SJSA1 (cell line): ENCODE data around the gene C1orf21. TPM values are rescaled to one million over a fixed set of nuclear protein-coding genes. Genes with fewer than 3 reads are reported as not detected.

Source experiments
- DNase-seq, 2 experiments: peaks; one replicate each; pipeline ENCODE4 v3.0.0-alpha.2; 2015 to 2020; ENCODE audit warnings: low spot score in 2 of 2, low read depth in 1 of 2
- H3K27ac ChIP-seq: fragments of 250-450 bp; sonication (Bioruptor Pico); 2 replicates; pipeline ENCODE4 v1.5.1; 2020; ENCODE audit warnings: mild to moderate bottlenecking, moderate library complexity
- H3K27me3 ChIP-seq: fragments of 250-450 bp; sonication (Bioruptor Pico); replicated peaks from 2 replicates; pipeline ENCODE4 v1.5.1; 2020; ENCODE audit warnings: mild to moderate bottlenecking, moderate library complexity
- H3K36me3 ChIP-seq: fragments of 250-450 bp; sonication (Bioruptor Pico); 2 replicates; pipeline ENCODE4 v1.5.1; 2020; ENCODE audit warnings: mild to moderate bottlenecking
- H3K4me1 ChIP-seq: fragments of 250-450 bp; sonication (Bioruptor Pico); replicated peaks from 2 replicates; pipeline ENCODE4 v1.6.1; 2021; ENCODE audit warnings: mild to moderate bottlenecking
- H3K4me3 ChIP-seq: fragments of 250-450 bp; sonication (Bioruptor Pico); 2 replicates; pipeline ENCODE4 v1.5.1; 2020; ENCODE audit warnings: mild to moderate bottlenecking
- H3K9me3 ChIP-seq: fragments of 250-450 bp; sonication (Bioruptor Pico); replicated peaks from 2 replicates; pipeline ENCODE4 v1.5.1; 2020; ENCODE audit warnings: mild to moderate bottlenecking
- total RNA-seq: library from RNA; depleted of rRNA; stranded (reverse); fragments of >200 nt; shearing (Covaris generic); gene quantifications from 2 replicates; pipeline ENCODE4 v1.2.3, GENCODE V29; 2014

Gene C1orf21
- total RNA-seq, 1 experiment from 2014 or later = 13.3 TPM

GRCh38 chr1:184568148-184568547, 181.3 kb downstream of the C1orf21 start:
- Histone ChIP-seq H3K9me3 (no peaks in the 10 kb centered on the region), H3K4me3 (no peak overlapping the region), H3K27me3 (no peaks in the 10 kb centered on the region), H3K4me1 (peaks cover 7% of the 10 kb centered on the region; the same call in 1 of the 2 replicates), H3K36me3 (no peaks in the 10 kb centered on the region), H3K27ac (no peak overlapping the region)
- no peak for DNase-seq

- H3K4me3 ChIP-seq = no peak overlapping the region
- H3K36me3 ChIP-seq = no peaks in the 10 kb centered on the region
These were observed 182.3 kb downstream of the C1orf21 start for GRCh38 chr1:184569106-184569505.

GRCh38 chr1:184574588-184574987, 187.8 kb downstream of the C1orf21 start:
- H3K4me3 ChIP-seq = no peak overlapping the region
- no peaks in the 10 kb centered on the region for H3K9me3 ChIP-seq
- DNase-seq = no peak
- H3K36me3 ChIP-seq = no peaks in the 10 kb centered on the region
- no peak overlapping the region for H3K27ac ChIP-seq
- no peaks in the 10 kb centered on the region for H3K4me1 ChIP-seq
- no peaks in the 10 kb centered on the region for H3K27me3 ChIP-seq

More at GRCh38 chr1:184569106-184569505, 182.3 kb downstream of the C1orf21 start:
- no peaks in the 10 kb centered on the region for H3K27me3 ChIP-seq
- no peak overlapping the region for H3K27ac ChIP-seq
- no peaks in the 10 kb centered on the region for H3K9me3 ChIP-seq
- H3K4me1 ChIP-seq = peaks cover 7% of the 10 kb centered on the region; the same call in 1 of the 2 replicates
- no peak for DNase-seq

GRCh38 chr1:184576822-184577221, 190.0 kb downstream of the C1orf21 start:
- Histone ChIP-seq H3K4me3 (no peak overlapping the region), H3K4me1 (no peaks in the 10 kb centered on the region), H3K9me3 (no peaks in the 10 kb centered on the region), H3K36me3 (no peaks in the 10 kb centered on the region), H3K27me3 (no peaks in the 10 kb centered on the region), H3K27ac (no peak overlapping the region)
- DNase-seq = no peak

- Histone ChIP-seq H3K27me3 (no peaks in the 10 kb centered on the region), H3K4me3 (no peak overlapping the region), H3K9me3 (no peaks in the 10 kb centered on the region), H3K36me3 (no peaks in the 10 kb centered on the region), H3K27ac (no peak overlapping the region), H3K4me1 (no peaks in the 10 kb centered on the region)
- DNase-seq = no peak
These were observed 190.5 kb downstream of the C1orf21 start for GRCh38 chr1:184577319-184577718.

- no peaks in the 10 kb centered on the region for H3K27me3 ChIP-seq
- H3K9me3 ChIP-seq = no peaks in the 10 kb centered on the region
- no peaks in the 10 kb centered on the region for H3K36me3 ChIP-seq
- DNase-seq = no peak
- H3K4me1 ChIP-seq = no peaks in the 10 kb centered on the region
- no peak overlapping the region for H3K4me3 ChIP-seq
- no peak overlapping the region for H3K27ac ChIP-seq
These were observed 195.6 kb downstream of the C1orf21 start for GRCh38 chr1:184582411-184582810.

- Histone ChIP-seq H3K27ac (no peak overlapping the region), H3K4me3 (no peak overlapping the region), H3K36me3 (no peaks in the 10 kb centered on the region), H3K9me3 (no peaks in the 10 kb centered on the region), H3K4me1 (no peaks in the 10 kb centered on the region), H3K27me3 (no peaks in the 10 kb centered on the region)
- DNase-seq = no peak
These were observed 197.0 kb downstream of the C1orf21 start for GRCh38 chr1:184583849-184584248.

GRCh38 chr1:184588701-184589100, 201.9 kb downstream of the C1orf21 start:
- DNase-seq = no peak
- Histone ChIP-seq H3K4me3 (no peak overlapping the region), H3K36me3 (no peaks in the 10 kb centered on the region), H3K27ac (no peak overlapping the region), H3K27me3 (no peaks in the 10 kb centered on the region), H3K4me1 (peaks cover 7% of the 10 kb centered on the region), H3K9me3 (no peaks in the 10 kb centered on the region)

GRCh38 chr1:184590163-184590750, 203.4 kb downstream of the C1orf21 start:
- H3K27ac ChIP-seq = no peak overlapping the region
- no peaks in the 10 kb centered on the region for H3K36me3 ChIP-seq
- H3K4me3 ChIP-seq = no peak overlapping the region
- no peak for DNase-seq
- peaks cover 8% of the 10 kb centered on the region for H3K4me1 ChIP-seq
- H3K9me3 ChIP-seq = no peaks in the 10 kb centered on the region
- H3K27me3 ChIP-seq = no peaks in the 10 kb centered on the region

GRCh38 chr1:184593597-184593996, 206.8 kb downstream of the C1orf21 start:
- Histone ChIP-seq H3K27me3 (no peaks in the 10 kb centered on the region), H3K4me1 (peaks cover 8% of the 10 kb centered on the region), H3K4me3 (no peak overlapping the region), H3K9me3 (no peaks in the 10 kb centered on the region), H3K36me3 (no peaks in the 10 kb centered on the region), H3K27ac (peak overlapping the region; percentile 23; the same call in 1 of the 2 replicates)
- peak in 1 of 2 experiments; percentile 11 for DNase-seq

- Histone ChIP-seq H3K27ac (no peak overlapping the region), H3K9me3 (no peaks in the 10 kb centered on the region), H3K27me3 (no peaks in the 10 kb centered on the region), H3K4me1 (peaks cover 8% of the 10 kb centered on the region), H3K4me3 (no peak overlapping the region), H3K36me3 (no peaks in the 10 kb centered on the region)
- no peak for DNase-seq
These were observed 208.8 kb downstream of the C1orf21 start for GRCh38 chr1:184595596-184595995.

- no peak overlapping the region for H3K27ac ChIP-seq
- H3K4me1 ChIP-seq = peaks cover 8% of the 10 kb centered on the region
- DNase-seq = no peak
- H3K4me3 ChIP-seq = no peak overlapping the region
- no peaks in the 10 kb centered on the region for H3K27me3 ChIP-seq
- H3K36me3 ChIP-seq = no peaks in the 10 kb centered on the region
- H3K9me3 ChIP-seq = no peaks in the 10 kb centered on the region
These were observed 210.3 kb downstream of the C1orf21 start for GRCh38 chr1:184596950-184597645.

- H3K27me3 ChIP-seq = no peaks in the 10 kb centered on the region
- no peak for DNase-seq
- no peaks in the 10 kb centered on the region for H3K36me3 ChIP-seq
- peaks cover 8% of the 10 kb centered on the region for H3K4me1 ChIP-seq
- H3K9me3 ChIP-seq = no peaks in the 10 kb centered on the region
- no peak overlapping the region for H3K27ac ChIP-seq
- H3K4me3 ChIP-seq = no peak overlapping the region
These were observed 211.0 kb downstream of the C1orf21 start for GRCh38 chr1:184597650-184598357.
